Neural cell (in vitro differentiated cells): ENCODE measurements around the gene USP37.

Source experiments
- CTCF ChIP-seq: fragments of 450-650 bp; IDR thresholded peaks from 2 replicates; pipeline ENCODE4 v1.5.1; 2014; ENCODE audit warnings: antibody characterized with exemption, mild to moderate bottlenecking, moderate library complexity; ENCODE audit not compliant: poor library complexity, severe bottlenecking
- EZH2 ChIP-seq: fragments of 200-600, 300-800 bp; shearing (Covaris generic), sonication (generic); IDR thresholded peaks from 2 replicates; pipeline ENCODE4 v1.6.1; 2014; ENCODE audit warnings: antibody characterized with exemption, low read length, borderline replicate concordance, mild to moderate bottlenecking; ENCODE audit not compliant: insufficient read depth, poor library complexity, severe bottlenecking
- MXI1 ChIP-seq: fragments of 450-650 bp; conservative IDR thresholded peaks from 2 replicates; pipeline ENCODE4 v1.6.1; 2014; ENCODE audit warnings: antibody characterized with exemption, mild to moderate bottlenecking; ENCODE audit not compliant: poor library complexity, severe bottlenecking
- POLR2AphosphoS5 ChIP-seq: IDR thresholded peaks from 2 replicates; pipeline ENCODE4 v1.6.1; 2012
- REST ChIP-seq: IDR thresholded peaks from 2 replicates; pipeline ENCODE4 v1.6.1; 2012; ENCODE audit warnings: borderline replicate concordance
- TAF1 ChIP-seq: IDR thresholded peaks from 2 replicates; pipeline ENCODE4 v1.6.1; 2012; ENCODE audit warnings: low read depth

- TF ChIP-seq EZH2 (no peak), TAF1 (no peak), POLR2AphosphoS5 (no peak), CTCF (no peak), REST (no peak), MXI1 (no peak)
Measured at GRCh38 chr2:218438596-218438995, 129.6 kb downstream of the USP37 start.
